GM21619 (cell line): Measurements from ENCODE around the gene MMP20.
"Not testable (repeated sequence)": the region's sequence is repeated elsewhere in the genome, so short reads cannot be mapped to it uniquely, and the experiment has no call there.

Experiments used
- ATAC-seq: cut with Tn5 transposase; IDR thresholded peaks from one replicate; pipeline ENCODE4 v1.9.1; 2021; ENCODE audit not compliant: unreplicated experiment

The MMP20 gene

GRCh38 chr11:102625177-102625576, at the start of gene MMP20:
Gene MMP20 (minus strand): TSS chr11:102625332. CDS start chr11:102625319, 13 bp downstream.
- no peak for ATAC-seq

- ATAC-seq: peak; percentile 78
These were observed 44.5 kb upstream of the MMP20 start for GRCh38 chr11:102669664-102670063.

GRCh38 chr11:102666331-102666957, 41.3 kb upstream of the MMP20 start:
- peak; percentile 57 for ATAC-seq

- ATAC-seq: peak; percentile 49
These were observed 39.0 kb upstream of the MMP20 start for GRCh38 chr11:102664001-102664752.

GRCh38 chr11:102662607-102663006, 37.5 kb upstream of the MMP20 start:
- ATAC-seq: no peak

- no peak for ATAC-seq
These were observed 35.9 kb upstream of the MMP20 start for GRCh38 chr11:102661040-102661439.

- ATAC-seq: no peak
These were observed 31.4 kb upstream of the MMP20 start for GRCh38 chr11:102656528-102656927.

- no peak for ATAC-seq
These were observed 30.4 kb upstream of the MMP20 start for GRCh38 chr11:102655547-102655946.

GRCh38 chr11:102654761-102655160, 29.6 kb upstream of the MMP20 start:
- no peak for ATAC-seq

- no peak for ATAC-seq
These were observed 28.7 kb upstream of the MMP20 start for GRCh38 chr11:102653744-102654291.

- no peak for ATAC-seq
These were observed 22.3 kb upstream of the MMP20 start for GRCh38 chr11:102647430-102647829.

GRCh38 chr11:102643941-102644340, 18.8 kb upstream of the MMP20 start:
- ATAC-seq: no peak

- no peak for ATAC-seq
These were observed 15.8 kb upstream of the MMP20 start for GRCh38 chr11:102640946-102641345.

GRCh38 chr11:102639656-102640055, 14.5 kb upstream of the MMP20 start:
- no peak for ATAC-seq

GRCh38 chr11:102637731-102638130, 12.6 kb upstream of the MMP20 start:
- ATAC-seq: no peak

- ATAC-seq: no peak
These were observed 8.4 kb upstream of the MMP20 start for GRCh38 chr11:102633385-102634026.

- no peak for ATAC-seq
These were observed 6.9 kb upstream of the MMP20 start for GRCh38 chr11:102632026-102632425.

- no peak for ATAC-seq
These were observed 5.7 kb upstream of the MMP20 start for GRCh38 chr11:102630598-102631448.

GRCh38 chr11:102629908-102630307, 4.8 kb upstream of the MMP20 start:
- not testable (repeated sequence) for ATAC-seq

- no peak for ATAC-seq
These were observed 1.5 kb upstream of the MMP20 start for GRCh38 chr11:102626676-102627075.

GRCh38 chr11:102623998-102624397, 1.1 kb downstream of the MMP20 start:
- no peak for ATAC-seq
